GM19099 (cell line): Measurements from ENCODE around the gene HES6.

ENCODE experiments used
- POLR2A ChIP-seq: IDR thresholded peaks from 3 replicates; pipeline ENCODE4 v1.6.1; 2011; ENCODE audit warnings: low read depth; ENCODE audit not compliant: insufficient read length; ENCODE audit errors: extremely low read depth

HES6 gene

GRCh38 chr2:238280083-238280825 lies 40.4 kb upstream of the HES6 start:
- TF ChIP-seq POLR2A = no peak

GRCh38 chr2:238279324-238279682 lies 39.5 kb upstream of the HES6 start:
- no peak for TF ChIP-seq POLR2A

- no peak for TF ChIP-seq POLR2A
These were observed 38.9 kb upstream of the HES6 start for GRCh38 chr2:238278626-238279323.

GRCh38 chr2:238277695-238278094 lies 37.9 kb upstream of the HES6 start:
- no peak for TF ChIP-seq POLR2A

GRCh38 chr2:238274152-238274865 lies 34.5 kb upstream of the HES6 start:
- TF ChIP-seq POLR2A = no peak

- no peak for TF ChIP-seq POLR2A
These were observed 32.3 kb upstream of the HES6 start for GRCh38 chr2:238272156-238272555.

- no peak for TF ChIP-seq POLR2A
These were observed 31.3 kb upstream of the HES6 start for GRCh38 chr2:238271061-238271554.

- no peak for TF ChIP-seq POLR2A
These were observed 30.8 kb upstream of the HES6 start for GRCh38 chr2:238270606-238271005.

GRCh38 chr2:238269741-238270140 lies 29.9 kb upstream of the HES6 start:
- TF ChIP-seq POLR2A = no peak

- no peak for TF ChIP-seq POLR2A
These were observed 28.2 kb upstream of the HES6 start for GRCh38 chr2:238267884-238268680.

- no peak for TF ChIP-seq POLR2A
These were observed 27.5 kb upstream of the HES6 start for GRCh38 chr2:238267341-238267710.

GRCh38 chr2:238265605-238266004 lies 25.8 kb upstream of the HES6 start:
- no peak for TF ChIP-seq POLR2A

- TF ChIP-seq POLR2A = no peak
These were observed 24.2 kb upstream of the HES6 start for GRCh38 chr2:238264072-238264460.

- no peak for TF ChIP-seq POLR2A
These were observed 23.6 kb upstream of the HES6 start for GRCh38 chr2:238263204-238264071.
